ENCODE data around the gene RNF41. TPM values are rescaled to one million over a fixed set of nuclear protein-coding genes. Genes with fewer than 3 reads are reported as not detected.

RNF41 gene
- total RNA-seq, 1 donor: 131 TPM

DNA sequence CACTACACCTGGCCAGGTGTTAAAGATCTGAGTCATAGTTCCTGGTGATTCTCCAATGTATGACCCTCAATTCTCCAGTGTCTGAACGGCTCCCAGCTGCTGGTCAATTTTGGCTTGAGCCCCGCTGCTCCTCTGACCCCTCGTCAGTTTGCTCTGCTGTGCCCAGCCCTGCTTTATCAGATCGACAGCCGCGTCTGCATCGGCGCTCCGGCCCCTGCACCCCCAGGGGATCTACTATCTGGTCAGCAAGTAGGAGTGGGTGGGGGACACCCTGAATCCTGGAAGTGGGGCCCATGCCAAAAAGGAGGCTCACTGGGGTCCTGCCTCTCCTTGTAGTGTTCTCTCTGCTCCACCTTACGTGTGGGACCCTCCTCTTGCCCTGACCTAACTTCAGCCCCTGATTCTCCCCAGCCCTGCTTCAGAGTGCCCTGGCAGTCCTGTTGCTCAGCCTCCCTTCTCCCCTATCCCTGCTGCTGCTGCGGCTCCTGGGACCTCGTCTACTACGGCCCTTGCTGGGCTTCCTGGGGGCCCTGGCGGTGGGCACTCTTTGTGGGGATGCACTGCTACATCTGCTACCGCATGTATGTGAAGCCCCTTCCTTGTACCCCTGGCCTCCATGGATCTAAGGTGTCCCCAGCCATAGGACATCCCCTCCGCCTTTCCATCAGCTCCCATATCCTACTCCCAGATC, 13.2 kb upstream of the RNF41 start:
- DNase-seq (ENCODE audit: low read depth): no peak
- H3K4me3 ChIP-seq (ENCODE audit: low read depth, low read length): no peak overlapping the region
- TF ChIP-seq, protein P1, sequence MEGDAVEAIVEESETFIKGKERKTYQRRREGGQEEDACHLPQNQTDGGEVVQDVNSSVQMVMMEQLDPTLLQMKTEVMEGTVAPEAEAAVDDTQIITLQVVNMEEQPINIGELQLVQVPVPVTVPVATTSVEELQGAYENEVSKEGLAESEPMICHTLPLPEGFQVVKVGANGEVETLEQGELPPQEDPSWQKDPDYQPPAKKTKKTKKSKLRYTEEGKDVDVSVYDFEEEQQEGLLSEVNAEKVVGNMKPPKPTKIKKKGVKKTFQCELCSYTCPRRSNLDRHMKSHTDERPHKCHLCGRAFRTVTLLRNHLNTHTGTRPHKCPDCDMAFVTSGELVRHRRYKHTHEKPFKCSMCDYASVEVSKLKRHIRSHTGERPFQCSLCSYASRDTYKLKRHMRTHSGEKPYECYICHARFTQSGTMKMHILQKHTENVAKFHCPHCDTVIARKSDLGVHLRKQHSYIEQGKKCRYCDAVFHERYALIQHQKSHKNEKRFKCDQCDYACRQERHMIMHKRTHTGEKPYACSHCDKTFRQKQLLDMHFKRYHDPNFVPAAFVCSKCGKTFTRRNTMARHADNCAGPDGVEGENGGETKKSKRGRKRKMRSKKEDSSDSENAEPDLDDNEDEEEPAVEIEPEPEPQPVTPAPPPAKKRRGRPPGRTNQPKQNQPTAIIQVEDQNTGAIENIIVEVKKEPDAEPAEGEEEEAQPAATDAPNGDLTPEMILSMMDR (IDR thresholded peaks at IDR 0.05; ENCODE audit: insufficient read depth, low read depth, low read length): no peak

DNA sequence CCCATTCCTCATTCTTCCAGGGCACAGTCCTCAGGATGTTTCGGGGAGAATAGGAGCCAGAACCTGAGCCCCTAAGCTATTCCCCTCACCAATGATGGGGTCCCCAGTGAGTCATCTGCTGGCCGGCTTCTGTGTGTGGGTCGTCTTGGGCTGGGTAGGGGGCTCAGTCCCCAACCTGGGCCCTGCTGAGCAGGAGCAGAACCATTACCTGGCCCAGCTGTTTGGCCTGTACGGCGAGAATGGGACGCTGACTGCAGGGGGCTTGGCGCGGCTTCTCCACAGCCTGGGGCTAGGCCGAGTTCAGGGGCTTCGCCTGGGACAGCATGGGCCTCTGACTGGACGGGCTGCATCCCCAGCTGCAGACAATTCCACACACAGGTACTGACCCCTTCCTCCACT, 9.5 kb upstream of the RNF41 start:
- TF ChIP-seq, protein P1 (IDR thresholded peaks at IDR 0.05; ENCODE audit: insufficient read depth, low read depth, low read length): no peak
- no peak for DNase-seq (ENCODE audit: low read depth)

DNA sequence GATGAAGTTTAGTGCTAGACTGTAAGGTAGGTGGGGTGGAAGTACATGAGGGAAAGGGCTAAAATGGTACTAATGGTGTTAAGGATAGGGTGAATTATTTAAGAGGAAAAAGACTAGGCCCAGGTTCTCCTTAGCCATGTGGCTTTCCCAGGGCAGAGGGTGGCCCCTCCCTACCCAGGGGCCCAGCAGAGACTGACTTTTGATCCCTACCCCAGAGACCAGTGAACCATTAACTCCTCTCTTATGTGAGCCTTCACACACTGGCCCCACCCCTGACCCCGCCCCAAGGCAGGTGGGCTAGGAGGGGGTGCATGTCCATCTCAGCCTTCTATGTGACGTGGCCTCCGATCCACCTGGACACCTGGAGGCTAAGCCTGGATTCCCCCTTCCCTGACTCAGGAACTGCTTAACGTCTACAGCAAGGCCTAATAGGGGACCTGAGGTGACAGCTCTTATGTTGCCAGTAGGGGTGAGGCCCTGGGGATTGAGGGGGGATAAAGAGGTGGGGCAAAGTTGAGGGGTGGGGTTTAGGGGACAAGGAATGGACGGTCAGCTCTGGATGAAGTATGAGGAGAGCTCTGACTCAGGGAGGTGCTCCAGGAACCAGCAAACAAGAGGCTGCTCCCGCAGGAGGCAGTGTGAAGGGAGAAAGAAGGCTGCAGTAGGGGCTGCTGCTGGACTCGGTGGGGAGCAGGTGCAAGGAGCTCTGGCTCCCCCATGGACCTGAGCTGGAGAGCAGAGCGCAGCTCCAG, 8.9 kb upstream of the RNF41 start:
- no peak for DNase-seq (ENCODE audit: low read depth)
- TF ChIP-seq, protein P1 (IDR thresholded peaks at IDR 0.05; ENCODE audit: insufficient read depth, low read depth, low read length): no peak
- no peak overlapping the region for H3K4me3 ChIP-seq (ENCODE audit: low read depth, low read length)

More for the DNA sequence above, 9.5 kb upstream of the RNF41 start:
- H3K4me3 ChIP-seq (ENCODE audit: low read depth, low read length): no peak overlapping the region

DNA sequence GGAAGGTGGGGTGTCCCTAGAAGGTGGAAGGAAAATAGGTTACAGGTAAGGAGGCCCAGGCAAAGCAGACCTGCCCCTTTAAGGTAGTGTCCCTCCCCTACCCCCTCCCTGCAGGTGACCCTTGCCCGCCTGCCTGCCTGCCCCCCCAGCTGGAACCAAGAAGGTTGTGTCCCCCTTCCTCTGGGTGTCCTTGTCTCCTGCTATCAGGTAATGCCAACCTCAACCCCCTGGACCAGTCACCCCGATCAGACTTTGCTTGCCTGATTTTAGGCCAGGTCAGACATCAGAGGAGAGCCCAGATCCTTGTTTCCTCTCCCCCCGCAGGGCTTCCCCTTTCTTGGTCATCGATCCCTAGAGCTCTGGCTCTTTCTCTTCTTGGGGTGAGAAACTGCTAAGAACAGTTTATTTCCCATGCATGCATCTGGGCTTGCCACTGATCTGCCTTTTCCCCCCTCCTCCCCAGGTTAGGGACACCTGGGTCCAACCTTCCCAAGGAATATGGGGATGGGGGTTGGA, 8.3 kb upstream of the RNF41 start, which contains the start of gene SLC39A5:
Gene SLC39A5, plus strand, starts transcription at position 136 of the 516 bp plus-strand sequence. CDS start 1,224 bp downstream, outside the sequence.
- TF ChIP-seq, protein P1 (IDR thresholded peaks at IDR 0.05; ENCODE audit: insufficient read depth, low read depth, low read length): no peak
- no peak for DNase-seq (ENCODE audit: low read depth)
- H3K4me3 ChIP-seq (ENCODE audit: low read depth, low read length): no peak within 1 kb of the TSS

DNA sequence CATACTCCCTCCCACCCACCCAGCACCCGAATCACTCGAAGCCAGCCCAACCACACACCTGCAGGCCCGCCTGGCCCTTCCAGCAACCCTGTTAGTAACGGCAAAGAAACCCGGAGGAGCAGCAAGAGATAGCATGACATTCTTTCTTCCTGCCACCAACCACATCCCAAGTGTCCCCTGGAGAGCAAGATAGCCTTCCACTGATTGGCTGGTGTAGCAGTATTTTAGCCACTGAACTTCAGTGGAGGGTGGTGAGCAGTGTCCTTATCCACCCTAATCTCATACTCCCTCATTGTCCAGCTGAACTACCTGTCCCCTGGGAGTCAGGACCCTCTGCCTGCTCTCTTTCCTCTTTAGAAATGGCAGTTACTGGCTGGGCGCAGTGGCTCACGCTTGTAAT, 7.4 kb upstream of the RNF41 start:
- TF ChIP-seq, protein P1 (IDR thresholded peaks at IDR 0.05; ENCODE audit: insufficient read depth, low read depth, low read length): no peak
- no peak overlapping the region for H3K4me3 ChIP-seq (ENCODE audit: low read depth, low read length)
- DNase-seq (ENCODE audit: low read depth): no peak

DNA sequence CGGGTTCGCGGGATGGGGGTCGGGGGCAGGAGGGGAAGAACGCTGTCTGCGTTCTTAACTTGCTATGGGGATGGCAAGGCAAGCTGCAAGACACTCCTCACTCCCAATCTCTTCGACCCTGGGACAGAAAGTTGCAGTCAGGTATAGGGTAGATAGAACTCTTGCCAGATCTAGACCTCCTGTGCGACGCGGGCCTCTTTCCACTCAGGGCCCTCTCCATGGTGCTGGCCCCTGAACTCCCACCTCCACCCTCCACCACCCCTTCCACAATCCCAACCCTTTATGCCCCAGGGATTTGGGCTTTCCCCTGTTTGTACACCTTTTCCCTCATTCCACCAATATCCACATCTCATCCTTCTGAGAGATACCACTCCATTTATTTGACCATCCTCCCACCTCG, 3.2 kb upstream of the RNF41 start:
- no peak for DNase-seq (ENCODE audit: low read depth)
- TF ChIP-seq, protein P1 (IDR thresholded peaks at IDR 0.05; ENCODE audit: insufficient read depth, low read depth, low read length): no peak

More for the DNA sequence above, 3.2 kb upstream of the RNF41 start:
- H3K4me3 ChIP-seq (ENCODE audit: low read depth, low read length): peak overlapping the region; percentile 70
